ENCODE data around the gene GYS2. TPM values are rescaled to one million over a fixed set of nuclear protein-coding genes. Genes with fewer than 3 reads are reported as not detected.

Gene GYS2
- total and polyA plus RNA-seq, 8 donors, result 0.33 TPM; not detected in 7

GRCh38 chr12:21527451-21528180 lies 77.0 kb downstream of the GYS2 start:
- Histone ChIP-seq H3K4me1 (peaks cover 0 to 32% (median 21%) of the 10 kb centered on the region in 4 donors), H3K4me3 (peak overlapping the region; percentile 62 to 73 (median 66)), H3K36me3 (no peaks in the 10 kb centered on the region), H3K27me3 (peaks cover 0 to 28% (median 9%) of the 10 kb centered on the region in 3 donors), H3K27ac (peak overlapping the region in 3 of 5 donors; percentile 3 to 66 (median 22)), H3K9me3 (no peaks in the 10 kb centered on the region)
- intact Hi-C loops (cut with DNase I; ENCODE audit: low total_unique reads), result no loop called here
- no peak for TF ChIP-seq POLR2A (IDR thresholded peaks at IDR 0.05)
- TF ChIP-seq POLR2AphosphoS5 (IDR thresholded peaks at IDR 0.05), result no peak
- TF ChIP-seq EP300 (IDR thresholded peaks at IDR 0.05), result no peak
- TF ChIP-seq, protein P1, sequence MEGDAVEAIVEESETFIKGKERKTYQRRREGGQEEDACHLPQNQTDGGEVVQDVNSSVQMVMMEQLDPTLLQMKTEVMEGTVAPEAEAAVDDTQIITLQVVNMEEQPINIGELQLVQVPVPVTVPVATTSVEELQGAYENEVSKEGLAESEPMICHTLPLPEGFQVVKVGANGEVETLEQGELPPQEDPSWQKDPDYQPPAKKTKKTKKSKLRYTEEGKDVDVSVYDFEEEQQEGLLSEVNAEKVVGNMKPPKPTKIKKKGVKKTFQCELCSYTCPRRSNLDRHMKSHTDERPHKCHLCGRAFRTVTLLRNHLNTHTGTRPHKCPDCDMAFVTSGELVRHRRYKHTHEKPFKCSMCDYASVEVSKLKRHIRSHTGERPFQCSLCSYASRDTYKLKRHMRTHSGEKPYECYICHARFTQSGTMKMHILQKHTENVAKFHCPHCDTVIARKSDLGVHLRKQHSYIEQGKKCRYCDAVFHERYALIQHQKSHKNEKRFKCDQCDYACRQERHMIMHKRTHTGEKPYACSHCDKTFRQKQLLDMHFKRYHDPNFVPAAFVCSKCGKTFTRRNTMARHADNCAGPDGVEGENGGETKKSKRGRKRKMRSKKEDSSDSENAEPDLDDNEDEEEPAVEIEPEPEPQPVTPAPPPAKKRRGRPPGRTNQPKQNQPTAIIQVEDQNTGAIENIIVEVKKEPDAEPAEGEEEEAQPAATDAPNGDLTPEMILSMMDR (IDR thresholded peaks at IDR 0.05), result no peak
- WGBS, 5 donors, result 0 to 2% (median 1%) methylated on average over 19 to 57 of the region's 57 CpGs
- DNase-seq, result peak; percentile 56 to 77

GRCh38 chr12:21526721-21527345 lies 77.8 kb downstream of the GYS2 start:
- TF ChIP-seq, protein P1 (IDR thresholded peaks at IDR 0.05), result no peak
- TF ChIP-seq POLR2AphosphoS5 (IDR thresholded peaks at IDR 0.05), result no peak
- no peak for TF ChIP-seq POLR2A (IDR thresholded peaks at IDR 0.05)
- TF ChIP-seq EP300 (IDR thresholded peaks at IDR 0.05), result no peak
- no peaks in the 10 kb centered on the region for H3K9me3 ChIP-seq
- 27 to 43% (median 32%) methylated on average over 12 of the region's 12 CpGs for WGBS, 5 donors
- DNase-seq, result peak in 1 of 2 donors; percentile 10
- no peaks in the 10 kb centered on the region for H3K36me3 ChIP-seq
- H3K4me1 ChIP-seq, result peaks cover 0 to 32% (median 21%) of the 10 kb centered on the region in 4 donors
- peak overlapping the region; percentile 62 to 73 (median 66) for H3K4me3 ChIP-seq
- H3K27ac ChIP-seq, result peak overlapping the region in 1 of 5 donors; percentile 66
- H3K27me3 ChIP-seq, result peaks cover 0 to 28% (median 9%) of the 10 kb centered on the region in 3 donors
- intact Hi-C loops (cut with DNase I; ENCODE audit: low total_unique reads), result no loop called here

GRCh38 chr12:21526053-21526452 lies 78.6 kb downstream of the GYS2 start, which contains the start of gene SPX:
Gene SPX, plus strand, starts transcription at chr12:21526296. Its CDS starts 177 bp downstream, at chr12:21526473.
- intact Hi-C loops (cut with DNase I; ENCODE audit: low total_unique reads), result no loop called here
- no peak for TF ChIP-seq POLR2A (IDR thresholded peaks at IDR 0.05)
- TF ChIP-seq POLR2AphosphoS5 (IDR thresholded peaks at IDR 0.05), result no peak
- TF ChIP-seq, protein P1 (IDR thresholded peaks at IDR 0.05), result no peak
- no peak for TF ChIP-seq EP300 (IDR thresholded peaks at IDR 0.05)
- WGBS, 5 donors, result 85 to 94% (median 94%) methylated on average over 1 of the region's 1 CpG

GRCh38 chr12:21523148-21523547 lies 81.5 kb downstream of the GYS2 start:
- Histone ChIP-seq H3K4me3 (no peak overlapping the region), H3K27ac (no peak overlapping the region), H3K27me3 (peaks cover 0 to 16% (median 9%) of the 10 kb centered on the region in 3 donors), H3K4me1 (peaks cover 0 to 16% (median 13%) of the 10 kb centered on the region in 4 donors), H3K9me3 (no peaks in the 10 kb centered on the region), H3K36me3 (peaks cover 0 to 9% (median 0%) of the 10 kb centered on the region in 4 donors)
- no peak for TF ChIP-seq POLR2AphosphoS5 (IDR thresholded peaks at IDR 0.05)
- TF ChIP-seq POLR2A (IDR thresholded peaks at IDR 0.05), result no peak
- TF ChIP-seq, protein P1 (IDR thresholded peaks at IDR 0.05), result no peak
- no peak for TF ChIP-seq EP300 (IDR thresholded peaks at IDR 0.05)
- intact Hi-C loops (cut with DNase I; ENCODE audit: low total_unique reads), result no loop called here
- DNase-seq, result no peak

More at GRCh38 chr12:21526053-21526452, 78.6 kb downstream of the GYS2 start, which contains the start of gene SPX:
- Histone ChIP-seq H3K9me3 (no peaks in the 10 kb centered on the region), H3K4me3 (peak within 1 kb of the TSS; percentile 62 to 73 (median 66)), H3K36me3 (no peaks in the 10 kb centered on the region), H3K27ac (no peak within 1 kb of the TSS), H3K27me3 (peaks cover 0 to 28% (median 9%) of the 10 kb centered on the region in 3 donors), H3K4me1 (peaks cover 0 to 32% (median 21%) of the 10 kb centered on the region in 4 donors)
- no peak for DNase-seq
